A549 (cell line): ENCODE data around the gene SH3RF2. TPM values are rescaled to one million over a fixed set of nuclear protein-coding genes. Genes with fewer than 3 reads are reported as not detected.
A peak's percentile ranks its signal among the peaks of the same experiment; 100 is the strongest.
"Not testable (repeated sequence)": the region's sequence is repeated elsewhere in the genome, so short reads cannot be mapped to it uniquely, and the experiment has no call there.

Experiments
- ATAC-seq, 2 experiments: fragments of 200-7000 bp in 1 of 2; fragments of >200 bp in 1 of 2; cut with Nextera tagmentation in 1 of 2; cut with Tn5 transposase in 1 of 2; 3 replicates each; pipeline versions ENCODE4 v1.8.0 to v1.9.1; 2018 to 2020; ENCODE audit warnings: mild to moderate bottlenecking in 1 of 2, moderate library complexity in 1 of 2
- CTCF ChIA-PET: fragments of 300-600 bp; sonication (Branson Sonifier 250); formaldehyde crosslinking; extraction: SDS; loops from one replicate; lab custom pipeline; 2021; ENCODE audit warnings: antibody characterized with exemption, inconsistent platforms; lab: Yijun Ruan, JAX
- POLR2A ChIA-PET: fragments of 350-600 bp; formaldehyde crosslinking; extraction: SDS; loops from one replicate; lab custom pipeline; 2021; ENCODE audit warnings: antibody characterized with exemption, inconsistent platforms; lab: Yijun Ruan, JAX
- DNase-seq, 2 experiments: peaks; one replicate each; pipeline versions ENCODE4 v3.0.0 to v3.0.0-alpha.2; 2011 to 2016; ENCODE audit warnings: low read depth in 1 of 2, low spot score in 1 of 2
- FAIRE-seq: peaks from 2 replicates; lab custom pipeline; 2011; peaks lifted over from hg19 to GRCh38; lab: Jason Lieb, UNC
- H3K27ac ChIP-seq, 2 experiments: fragments of >200 bp; sonication (Bioruptor Twin); formaldehyde crosslinking; 3 replicates each; pipeline ENCODE4 v1.5.1; 2016 to 2017
- H3K4me1 ChIP-seq: fragments of >200 bp; sonication (Bioruptor Twin); formaldehyde crosslinking; 3 replicates; pipeline ENCODE4 v1.6.1; 2016
- H3K4me2 ChIP-seq: fragments of >200 bp; sonication (Bioruptor Twin); formaldehyde crosslinking; 3 replicates; pipeline ENCODE4 v1.6.1; 2016
- H3K4me3 ChIP-seq: fragments of >200 bp; sonication (Bioruptor Twin); formaldehyde crosslinking; 3 replicates; pipeline ENCODE4 v1.5.1; 2016
- H3K9me3 ChIP-seq: fragments of >200 bp; sonication (Bioruptor Twin); formaldehyde crosslinking; 3 replicates; pipeline ENCODE4 v1.6.1; 2016
- CEBPB ChIP-seq, 2 experiments: fragments of >200 bp in 1 of 2; sonication (Bioruptor Twin) in 1 of 2; formaldehyde crosslinking in 1 of 2; IDR thresholded peaks; 2 replicates each; pipeline ENCODE4 v1.6.1; 2012 to 2016
- CHD2 ChIP-seq: fragments of 150-350 bp; IDR thresholded peaks from 2 replicates; pipeline ENCODE4 v1.6.1; 2014; ENCODE audit warnings: low read length; ENCODE audit not compliant: partially characterized antibody
- E2F6 ChIP-seq: IDR thresholded peaks from 2 replicates; pipeline ENCODE4 v1.6.1; 2012; ENCODE audit warnings: low read depth, borderline replicate concordance
- HDAC2 ChIP-seq: fragments of 200-600 bp; sonication (generic); IDR thresholded peaks from 2 replicates; pipeline ENCODE4 v1.6.1; 2016
- JUN ChIP-seq, 2 experiments: fragments of >200 bp; sonication (Bioruptor Twin); formaldehyde crosslinking; IDR thresholded peaks; 2 replicates in 1 of 2; 3 replicates in 1 of 2; pipeline ENCODE4 v1.6.1; 2016 to 2017
- MAX ChIP-seq: IDR thresholded peaks from 2 replicates; pipeline ENCODE4 v1.6.1; 2012
- MAZ ChIP-seq: fragments of 150-350 bp; IDR thresholded peaks from 2 replicates; pipeline ENCODE4 v1.6.1; 2014; ENCODE audit warnings: antibody characterized with exemption, low read depth, low read length, borderline replicate concordance
- NR3C1 ChIP-seq: fragments of >200 bp; sonication (Bioruptor Twin); formaldehyde crosslinking; IDR thresholded peaks from 3 replicates; pipeline ENCODE4 v1.6.1; 2017
- POLR2A ChIP-seq: IDR thresholded peaks from 2 replicates; pipeline ENCODE4 v1.6.1; 2012; ENCODE audit warnings: mild to moderate bottlenecking, low read length
- RAD21 ChIP-seq, 2 experiments: fragments of >200 bp in 1 of 2; sonication (Bioruptor Twin) in 1 of 2; formaldehyde crosslinking in 1 of 2; IDR thresholded peaks in 1 of 2; conservative IDR thresholded peaks in 1 of 2; 2 replicates in 1 of 2; 3 replicates in 1 of 2; pipeline ENCODE4 v1.6.1; 2012 to 2018; ENCODE audit warnings: inconsistent platforms in 1 of 2
- RCOR1 ChIP-seq: fragments of 150-350 bp; IDR thresholded peaks from 2 replicates; pipeline ENCODE4 v1.6.1; 2014; ENCODE audit warnings: antibody characterized with exemption, low read length, low read depth
- RFX5 ChIP-seq: fragments of 450-650 bp; IDR thresholded peaks from 2 replicates; pipeline ENCODE4 v1.7.1; 2014; ENCODE audit warnings: antibody characterized with exemption, mild to moderate bottlenecking, moderate library complexity
- SMC3 ChIP-seq: fragments of >200 bp; sonication (Bioruptor Twin); formaldehyde crosslinking; IDR thresholded peaks from 3 replicates; pipeline ENCODE4 v1.6.1; 2018; ENCODE audit warnings: inconsistent platforms
- TP53 ChIP-seq: fragments of 250-450 bp; sonication (Bioruptor Pico); IDR thresholded peaks from 2 replicates; pipeline ENCODE4 v1.5.0; 2021; ENCODE audit warnings: mild to moderate bottlenecking, moderate library complexity
- USF2 ChIP-seq: fragments of 450-650 bp; IDR thresholded peaks from 2 replicates; pipeline ENCODE4 v1.6.1; 2014; ENCODE audit warnings: antibody characterized with exemption
- ZFP36 ChIP-seq: fragments of 450-650 bp; IDR thresholded peaks from 2 replicates; pipeline ENCODE4 v1.6.1; 2014; ENCODE audit warnings: borderline replicate concordance; ENCODE audit not compliant: partially characterized antibody
- WGBS: methylation state at CpG from one replicate; pipeline ENCODE4 v1.1.6; 2017; ENCODE audit errors: missing lambda C conversion rate; 5-methylcytosine and 5-hydroxymethylcytosine counted together
- polyA plus RNA-seq, 4 experiments: library from polyadenylated mRNA; depleted of rRNA in 3 of 4; stranded (reverse); fragments of >200 nt; fragmentation: RNase III in 1 of 4; extraction: RNeasy Plus Mini Kit Qiagen cat#74134 plus additional on column Dnase treatment in 1 of 4; gene quantifications; 2 replicates in 3 of 4; 3 replicates in 1 of 4; pipeline ENCODE4 v1.2.3, GENCODE V29; 2011 to 2017
- TF ChIP-seq, protein P1 (sequence below): fragments of 250-450 bp; sonication (Bioruptor Pico); IDR thresholded peaks from 2 replicates; pipeline ENCODE4 v1.5.0; 2021; ENCODE audit warnings: mild to moderate bottlenecking, moderate library complexity, borderline replicate concordance

Gene SH3RF2
- polyA plus RNA-seq, 2 of the 4 experiments (the other 2 are of a cell fraction), result 4.1 to 6.0 TPM

DNA sequence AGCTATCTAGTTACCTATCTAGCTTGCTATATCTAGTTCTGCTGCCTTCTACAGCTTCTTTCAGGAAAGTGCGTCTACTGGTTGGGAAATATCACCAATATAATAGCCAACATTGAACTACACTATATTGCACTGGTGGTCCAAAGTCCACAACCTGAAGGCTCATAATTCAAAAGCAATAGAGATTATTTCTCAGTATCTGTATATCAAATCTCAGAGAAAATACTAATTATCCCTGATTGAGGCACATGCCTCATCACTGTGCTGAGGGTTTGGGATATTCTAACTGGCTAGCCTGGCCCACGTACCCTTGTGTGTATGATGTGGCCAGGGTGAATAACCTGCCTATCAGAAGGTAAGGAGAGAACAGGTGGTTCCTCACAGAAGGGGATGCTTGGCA, 53.8 kb downstream of the SH3RF2 start:
- Histone ChIP-seq H3K27ac (no peak overlapping the region), H3K4me3 (no peak overlapping the region), H3K4me1 (no peaks in the 10 kb centered on the region), H3K4me2 (no peak overlapping the region), H3K9me3 (peaks cover 8% of the 10 kb centered on the region; the same call in 1 of the 3 replicates)
- ChIA-PET POLR2A (no interaction called here), CTCF (interaction anchor here (0.5 to 2.0 kb wide), 6 partner anchors 9 to 53 kb away, joined by 3 to 7 read pairs (median 4); partner anchors contain the start of gene SH3RF2)
- TF ChIP-seq CHD2 (no peak), TP53 (CRISPR knock-in tag) (no peak), RFX5 (no peak), HDAC2 (no peak), MAX (no peak), E2F6 (no peak), SMC3 (no peak), RCOR1 (no peak)
- 93% methylated on average over 2 of the region's 2 CpGs for WGBS
- DNase-seq, result no peak
- ATAC-seq, result no peak
- no peak for FAIRE-seq

DNA sequence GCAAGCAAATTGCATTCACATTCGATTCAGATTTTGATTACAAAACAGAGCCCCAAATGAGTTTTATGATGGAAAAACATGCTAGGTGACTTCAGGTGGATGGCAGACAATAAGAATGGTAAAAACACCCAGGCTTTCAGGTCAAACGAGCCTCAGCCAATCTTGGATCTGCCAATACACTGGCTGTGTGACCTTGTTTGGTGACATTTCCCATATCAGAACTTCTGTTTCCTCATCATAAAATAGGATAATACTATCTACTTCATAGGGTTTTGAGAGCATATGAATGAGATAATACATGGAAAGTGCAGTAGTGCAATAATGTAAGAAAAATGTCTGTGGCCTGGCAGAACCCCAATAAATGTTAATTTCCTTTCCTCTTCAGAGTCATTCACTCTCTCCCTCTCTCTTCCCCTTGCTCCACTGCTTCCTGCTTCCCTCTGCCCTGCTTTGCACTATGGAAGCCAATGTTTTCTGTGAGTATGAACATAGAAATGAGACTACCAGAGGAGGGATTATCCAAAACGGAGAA, 54.7 kb downstream of the SH3RF2 start:
- H3K4me1 ChIP-seq, result no peaks in the 10 kb centered on the region
- ChIA-PET POLR2A (no interaction called here), CTCF (interaction anchor here (1.4 to 2.0 kb wide), 2 partner anchors 10 to 54 kb away, joined by 4 to 6 read pairs; partner anchors contain the start of gene SH3RF2)
- WGBS, result 60% methylated on average over 3 of the region's 3 CpGs
- no peak overlapping the region for H3K27ac ChIP-seq
- no peak overlapping the region for H3K4me2 ChIP-seq
- DNase-seq (no peak), ATAC-seq (no peak), FAIRE-seq (no peak)
- peaks cover 8% of the 10 kb centered on the region; the same call in 1 of the 3 replicates for H3K9me3 ChIP-seq
- no peak for TF ChIP-seq NR3C1
- TF ChIP-seq USF2, result no peak
- no peak for TF ChIP-seq JUN (IDR thresholded peaks at IDR 0.05)
- no peak for TF ChIP-seq MAX
- TF ChIP-seq, protein P1, sequence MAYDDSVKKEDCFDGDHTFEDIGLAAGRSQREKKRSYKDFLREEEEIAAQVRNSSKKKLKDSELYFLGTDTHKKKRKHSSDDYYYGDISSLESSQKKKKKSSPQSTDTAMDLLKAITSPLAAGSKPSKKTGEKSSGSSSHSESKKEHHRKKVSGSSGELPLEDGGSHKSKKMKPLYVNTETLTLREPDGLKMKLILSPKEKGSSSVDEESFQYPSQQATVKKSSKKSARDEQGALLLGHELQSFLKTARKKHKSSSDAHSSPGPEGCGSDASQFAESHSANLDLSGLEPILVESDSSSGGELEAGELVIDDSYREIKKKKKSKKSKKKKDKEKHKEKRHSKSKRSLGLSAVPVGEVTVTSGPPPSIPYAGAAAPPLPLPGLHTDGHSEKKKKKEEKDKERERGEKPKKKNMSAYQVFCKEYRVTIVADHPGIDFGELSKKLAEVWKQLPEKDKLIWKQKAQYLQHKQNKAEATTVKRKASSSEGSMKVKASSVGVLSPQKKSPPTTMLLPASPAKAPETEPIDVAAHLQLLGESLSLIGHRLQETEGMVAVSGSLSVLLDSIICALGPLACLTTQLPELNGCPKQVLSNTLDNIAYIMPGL, result no peak
- TF ChIP-seq MAZ, result no peak
- no peak for TF ChIP-seq POLR2A
- no peak for TF ChIP-seq RCOR1
- no peak for TF ChIP-seq RAD21 (conservative IDR thresholded peaks at IDR 0.05 in 1 of 2, IDR thresholded peaks at IDR 0.05 in 1 of 2)
- TF ChIP-seq CEBPB (IDR thresholded peaks at IDR 0.05), result no peak
- H3K4me3 ChIP-seq, result no peak overlapping the region

DNA sequence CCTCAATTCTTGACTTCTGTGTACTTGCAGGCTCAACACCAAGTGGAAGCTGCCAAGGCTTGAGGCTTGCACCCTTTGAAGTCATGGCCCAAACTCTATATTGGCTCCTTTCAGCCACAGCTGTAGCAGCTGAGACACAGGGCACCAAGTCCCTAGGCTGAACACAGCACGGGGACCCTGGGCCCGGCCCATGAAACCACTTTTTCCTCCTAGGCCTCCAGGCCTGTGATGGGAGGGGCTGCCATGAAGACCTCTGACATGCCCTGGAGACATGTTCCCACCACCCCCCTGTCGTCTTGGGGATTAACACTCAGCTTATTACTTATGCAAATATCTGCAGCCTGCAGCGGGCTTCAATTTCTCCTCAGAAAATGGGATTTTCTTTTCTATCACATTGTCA, 57.2 kb downstream of the SH3RF2 start:
- H3K27ac ChIP-seq, ATAC-seq, H3K4me3 ChIP-seq, DNase-seq: not testable (repeated sequence)
- CTCF ChIA-PET, result interaction anchor here (1.2 kb wide), 1 partner anchor 13 kb away, joined by 4 read pairs; no protein-coding TSS in a partner anchor
- TF ChIP-seq ZFP36, result peak; percentile 61
- TF ChIP-seq, all 56 proteins: peak for 1; not testable (repeated sequence) for 55
- H3K4me2 ChIP-seq, H3K4me1 ChIP-seq, H3K9me3 ChIP-seq, FAIRE-seq, POLR2A ChIA-PET: not testable (repeated sequence)
- WGBS, result 84% methylated on average over 4 of the region's 4 CpGs
